Medulla oblongata (tissue), 1 donor: Measurements from ENCODE around the gene GLRB.
A peak's percentile ranks its signal among the peaks of the same experiment; 100 is the strongest.
"Not testable (repeated sequence)": the region's sequence is repeated elsewhere in the genome, so short reads cannot be mapped to it uniquely, and the experiment has no call there.

Experiments
- DNase-seq: peaks from one replicate; pipeline ENCODE4 v3.0.0-alpha.2; 2015; ENCODE audit errors: extremely low spot score

The GLRB gene

GRCh38 chr4:157128395-157128794, 52.4 kb downstream of the GLRB start:
- DNase-seq, result peak; percentile 26

GRCh38 chr4:157141976-157142375, 66.0 kb downstream of the GLRB start:
- no peak for DNase-seq

GRCh38 chr4:157143369-157143768, 67.4 kb downstream of the GLRB start:
- DNase-seq, result no peak

- DNase-seq, result no peak
These were observed 75.8 kb downstream of the GLRB start for GRCh38 chr4:157151711-157152110.

- no peak for DNase-seq
These were observed 90.1 kb downstream of the GLRB start for GRCh38 chr4:157165935-157166610.

- no peak for DNase-seq
These were observed 94.4 kb downstream of the GLRB start for GRCh38 chr4:157170321-157170720.

GRCh38 chr4:157172011-157172410, 96.1 kb downstream of the GLRB start:
- DNase-seq, result no peak

GRCh38 chr4:157180268-157180667, 104.3 kb downstream of the GLRB start:
- DNase-seq, result not testable (repeated sequence)

- DNase-seq, result no peak
These were observed 108.3 kb downstream of the GLRB start for GRCh38 chr4:157184300-157184699.

GRCh38 chr4:157185363-157185762, 109.4 kb downstream of the GLRB start:
- no peak for DNase-seq

- DNase-seq, result no peak
These were observed 119.4 kb downstream of the GLRB start for GRCh38 chr4:157195374-157195773.

GRCh38 chr4:157196046-157196445, 120.1 kb downstream of the GLRB start:
- DNase-seq, result no peak

GRCh38 chr4:157204634-157205244, 128.8 kb downstream of the GLRB start:
- no peak for DNase-seq

GRCh38 chr4:157217708-157218107, 141.8 kb downstream of the GLRB start:
- DNase-seq, result peak; percentile 51

- peak; percentile 18 for DNase-seq
These were observed 143.9 kb downstream of the GLRB start for GRCh38 chr4:157219711-157220370.

- peak; percentile 68 for DNase-seq
These were observed 144.5 kb downstream of the GLRB start, which contains the start of gene GRIA2 for GRCh38 chr4:157220371-157220881. TSS of gene GRIA2 (plus strand) at chr4:157220728. CDS start at chr4:157221043, 315 bp downstream.

GRCh38 chr4:157221426-157221894, 145.5 kb downstream of the GLRB start:
- no peak for DNase-seq
